K562 (cell line): ENCODE results near the gene OR13C4. TPM values are rescaled to one million over a fixed set of nuclear protein-coding genes. Genes with fewer than 3 reads are reported as not detected.

Experiments used
- ATAC-seq: fragments of 200-7000 bp; cut with Tn5 transposase; 3 replicates; pipeline ENCODE4 v1.9.1; 2020; ENCODE audit warnings: moderate library complexity
- BruUV-seq: library from RNA; stranded (reverse); fragments of 400-500 nt; replicated peaks from 2 replicates; lab custom pipeline; 2021; lab: Mats Ljungman, UMichigan
- CTCF ChIA-PET: fragments of 300-600 bp; formaldehyde crosslinking; extraction: SDS; loops from one replicate; lab custom pipeline; 2021; ENCODE audit warnings: low intra/inter-chr PET ratio; lab: Yijun Ruan, JAX
- POLR2A ChIA-PET: fragments of 300-600, 350-650 bp; sonication (Branson Sonifier 250); formaldehyde crosslinking; extraction: SDS; loops from one replicate; lab custom pipeline; 2021; ENCODE audit warnings: antibody characterized with exemption, inconsistent platforms; lab: Yijun Ruan, JAX
- DNase-seq, 4 experiments: peaks; one replicate each; pipeline versions ENCODE4 v3.0.0 to v3.0.0-alpha.2; 2011 to 2018; ENCODE audit warnings: low spot score in 3 of 4, mixed read lengths in 3 of 4; ENCODE audit errors: extremely low read depth in 1 of 4
- FAIRE-seq: peaks from 2 replicates; lab custom pipeline; 2011; peaks lifted over from hg19 to GRCh38; lab: Jason Lieb, UNC
- H2AFZ ChIP-seq: 2 replicates; pipeline ENCODE4 v1.6.0; 2011; ENCODE audit warnings: low read depth, low read length, control low read depth, inconsistent platforms
- H3K27ac ChIP-seq: fragments of 200-600 bp; 3 replicates; pipeline ENCODE4 v1.8.0; 2011; ENCODE audit warnings: low read depth, mild to moderate bottlenecking, control low read depth, inconsistent platforms, low read length, moderate library complexity, mixed read lengths; ENCODE audit errors: extremely low read depth
- H3K27me3 ChIP-seq, 2 experiments: fragments of 300-600 bp in 1 of 2; 2 replicates in 1 of 2; 3 replicates in 1 of 2; pipeline versions ENCODE4 v1.6.0 to v1.8.0; 2011; ENCODE audit warnings: inconsistent platforms in 2 of 2, low read length in 2 of 2, mild to moderate bottlenecking in 1 of 2, mixed read lengths in 1 of 2, moderate library complexity in 1 of 2; ENCODE audit not compliant: control insufficient read depth in 2 of 2, insufficient read depth in 2 of 2
- H3K36me3 ChIP-seq: fragments of 300-600 bp; 3 replicates; pipeline ENCODE4 v1.8.0; 2011; ENCODE audit warnings: mild to moderate bottlenecking, low read length, inconsistent platforms; ENCODE audit not compliant: control insufficient read depth, insufficient read depth
- H3K4me1 ChIP-seq, 2 experiments: fragments of 200-600 bp in 1 of 2; replicated peaks in 1 of 2; 2 replicates in 1 of 2; 3 replicates in 1 of 2; pipeline versions ENCODE4 v1.5.1 to v1.8.0; 2011; ENCODE audit warnings: inconsistent platforms in 2 of 2, low read length in 2 of 2, mild to moderate bottlenecking in 1 of 2, mixed read lengths in 1 of 2, moderate library complexity in 1 of 2; ENCODE audit not compliant: control insufficient read depth in 2 of 2, insufficient read depth in 2 of 2
- H3K4me2 ChIP-seq: 2 replicates; pipeline ENCODE4 v1.6.1; 2011; ENCODE audit warnings: low read length, control low read depth, inconsistent platforms, mixed read lengths; ENCODE audit not compliant: insufficient read depth
- H3K4me3 ChIP-seq: fragments of 200-600 bp; sonication (generic), shearing (Covaris generic); 2 replicates; pipeline ENCODE4 v1.5.1; 2016; ENCODE audit warnings: control low read depth, inconsistent platforms
- H3K79me2 ChIP-seq: fragments of 200-600 bp; 3 replicates; pipeline ENCODE4 v1.8.0; 2011; ENCODE audit warnings: low read length, inconsistent platforms; ENCODE audit not compliant: control insufficient read depth, insufficient read depth
- H3K9ac ChIP-seq, 2 experiments: 2 replicates each; pipeline versions ENCODE4 v1.6.0 to v1.6.1; 2011; ENCODE audit warnings: low read depth in 2 of 2, low read length in 2 of 2, control low read depth in 1 of 2, inconsistent platforms in 1 of 2, mild to moderate bottlenecking in 1 of 2, mixed read lengths in 1 of 2; ENCODE audit not compliant: insufficient read depth in 1 of 2
- H3K9me1 ChIP-seq: one replicate; pipeline ENCODE4 v1.6.0; 2011; ENCODE audit warnings: inconsistent platforms, mild to moderate bottlenecking, low read length, moderate library complexity; ENCODE audit not compliant: control insufficient read depth, insufficient read depth
- H3K9me3 ChIP-seq: replicated peaks from 2 replicates; pipeline ENCODE4 v1.5.1; 2011; ENCODE audit warnings: low read depth, low read length, inconsistent platforms; ENCODE audit not compliant: control insufficient read depth, insufficient read depth
- H4K20me1 ChIP-seq: replicated peaks from 2 replicates; pipeline ENCODE4 v1.6.1; 2011; ENCODE audit warnings: low read length, inconsistent platforms, mixed read lengths; ENCODE audit not compliant: control insufficient read depth, insufficient read depth
- BMI1 ChIP-seq: fragments of 150-350 bp; IDR thresholded peaks from 2 replicates; pipeline ENCODE4 v1.6.1; 2014; ENCODE audit warnings: low read length
- ERF ChIP-seq: fragments of 450-650 bp; formaldehyde crosslinking; IDR thresholded peaks from 2 replicates; pipeline ENCODE4 v1.4.0; 2020; ENCODE audit warnings: mild to moderate bottlenecking, mixed read lengths
- ESRRB ChIP-seq: fragments of 250-450 bp; sonication (Bioruptor Pico); IDR thresholded peaks from 2 replicates; pipeline ENCODE4 v1.5.0; 2020; ENCODE audit warnings: mild to moderate bottlenecking, moderate library complexity, borderline replicate concordance
- NONO ChIP-seq, 2 experiments: fragments of 200-400 bp in 1 of 2; fragments of 450-650 bp in 1 of 2; formaldehyde crosslinking in 1 of 2; IDR thresholded peaks; 2 replicates each; pipeline ENCODE4 v1.6.1; 2017; ENCODE audit warnings: low read depth in 2 of 2, mild to moderate bottlenecking in 2 of 2, moderate library complexity in 2 of 2, low read length in 1 of 2
- PHF20 ChIP-seq: fragments of 450-650 bp; IDR thresholded peaks from 2 replicates; pipeline ENCODE4 v1.6.1; 2018; ENCODE audit not compliant: partially characterized antibody
- ZNF57 ChIP-seq: fragments of 450-650 bp; formaldehyde crosslinking; IDR thresholded peaks from 2 replicates; pipeline ENCODE4 v1.4.0; 2020; ENCODE audit warnings: mild to moderate bottlenecking, moderate library complexity
- WGBS: fragments of 100-300 bp; shearing (Covaris generic); methylation state at CpG from one replicate; pipeline ENCODE4 v1.1.6; 2016; ENCODE audit warnings: low coverage, mixed read lengths; ENCODE audit not compliant: insufficient coverage; ENCODE audit errors: missing lambda C conversion rate; 5-methylcytosine and 5-hydroxymethylcytosine counted together
- in situ Hi-C: fragments of 300-500 bp; cut with MboI; formaldehyde crosslinking; loops from 4 replicates; pipeline ENCODE4 v1.15.0; 2018; ENCODE audit warnings: inconsistent platforms, mixed read lengths
- intact Hi-C: fragments of 100-400 bp; cut with micrococcal nuclease; formaldehyde crosslinking; loops from 2 replicates; pipeline ENCODE4 v1.14.2; 2022
- polyA plus RNA-seq, 8 experiments: library from polyadenylated mRNA; depleted of rRNA in 4 of 8; stranded (reverse) in 5 of 8; unstranded in 3 of 8; fragments of >200 nt; fragmentation: Nextera tagmentation in 2 of 8; fragmentation: Illumina TruSeq in 1 of 8; extraction: Ambion mirVana in 2 of 8; extraction: Trizol in 1 of 8; gene quantifications; 2 replicates each; pipeline versions ENCODE4 v1.2.1 to v1.2.3, GENCODE V29; 2011 to 2014; ENCODE audit warnings: inconsistent platforms in 1 of 8, missing spikeins in 1 of 8
- total RNA-seq, 7 experiments: library from RNA; depleted of rRNA in 6 of 7; stranded (reverse); fragments of >200 nt in 6 of 7; fragmentation: Illumina TruSeq in 2 of 7; extraction: Trizol in 2 of 7; gene quantifications; 2 replicates each; pipeline versions ENCODE4 v1.2.1 to v1.2.3, GENCODE V29; 2011 to 2021; ENCODE audit warnings: low replicate concordance in 1 of 7
- TF ChIP-seq, protein P1 (sequence below), 2 experiments: fragments of 150-350 bp in 1 of 2; IDR thresholded peaks; 2 replicates each; pipeline ENCODE4 v1.6.1; 2012 to 2016; ENCODE audit warnings: low read depth in 2 of 2, low read length in 2 of 2, mild to moderate bottlenecking in 1 of 2, moderate library complexity in 1 of 2
- TF ChIP-seq, protein P2 (sequence below), 2 experiments: fragments of 450-650 bp in 1 of 2; IDR thresholded peaks; 2 replicates each; pipeline ENCODE4 v1.6.1; 2011 to 2017; ENCODE audit warnings: low read depth in 2 of 2, antibody characterized with exemption in 1 of 2, borderline replicate concordance in 1 of 2, low read length in 1 of 2, mild to moderate bottlenecking in 1 of 2, mixed read lengths in 1 of 2; ENCODE audit not compliant: control insufficient read depth in 1 of 2

The OR13C4 gene
- total and polyA plus RNA-seq, 9 of the 15 experiments (the other 6 are each of a cell fraction or from before 2014, with no cell fraction given): not detected

DNA sequence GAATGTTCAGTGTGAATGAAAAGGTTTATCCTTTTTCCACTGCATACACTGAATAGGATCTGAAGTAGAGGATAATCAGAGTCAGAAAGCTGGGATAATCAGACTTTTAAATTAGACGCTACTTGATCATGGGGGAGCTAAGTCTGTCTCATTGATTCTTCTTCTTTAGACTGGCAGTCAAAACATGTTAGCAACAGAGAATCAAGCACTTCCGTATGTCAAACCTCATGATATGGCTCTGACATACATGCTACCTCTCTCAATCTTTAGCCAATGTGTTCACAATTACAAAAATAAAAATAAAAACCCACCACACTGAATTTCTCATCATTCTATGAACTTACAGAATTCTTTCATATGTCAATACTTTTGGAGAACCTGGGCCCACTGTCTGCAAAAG is 42.0 kb downstream of the OR13C4 start:
- Histone ChIP-seq H3K9me1 (no peaks in the 10 kb centered on the region), H2AFZ (no peak overlapping the region), H4K20me1 (no peaks in the 10 kb centered on the region), H3K27ac (no peak overlapping the region), H3K36me3 (no peaks in the 10 kb centered on the region), H3K4me1 (no peaks in the 10 kb centered on the region), H3K9ac (no peak overlapping the region), H3K27me3 (no peaks in the 10 kb centered on the region), H3K4me3 (no peak overlapping the region), H3K4me2 (no peak overlapping the region), H3K9me3 (0 out of 2 replicates have a peak, but pooled peaks cover 1% of the 10 kb centered on the region), H3K79me2 (no peaks in the 10 kb centered on the region)
- WGBS: 0% methylated on average over 2 of the region's 2 CpGs
- ChIA-PET CTCF (no interaction called here), POLR2A (no interaction called here)
- FAIRE-seq (no peak), ATAC-seq (no peak), DNase-seq (no peak)
- no peak for TF ChIP-seq ESRRB (CRISPR knock-in tag)
- TF ChIP-seq, protein P1, sequence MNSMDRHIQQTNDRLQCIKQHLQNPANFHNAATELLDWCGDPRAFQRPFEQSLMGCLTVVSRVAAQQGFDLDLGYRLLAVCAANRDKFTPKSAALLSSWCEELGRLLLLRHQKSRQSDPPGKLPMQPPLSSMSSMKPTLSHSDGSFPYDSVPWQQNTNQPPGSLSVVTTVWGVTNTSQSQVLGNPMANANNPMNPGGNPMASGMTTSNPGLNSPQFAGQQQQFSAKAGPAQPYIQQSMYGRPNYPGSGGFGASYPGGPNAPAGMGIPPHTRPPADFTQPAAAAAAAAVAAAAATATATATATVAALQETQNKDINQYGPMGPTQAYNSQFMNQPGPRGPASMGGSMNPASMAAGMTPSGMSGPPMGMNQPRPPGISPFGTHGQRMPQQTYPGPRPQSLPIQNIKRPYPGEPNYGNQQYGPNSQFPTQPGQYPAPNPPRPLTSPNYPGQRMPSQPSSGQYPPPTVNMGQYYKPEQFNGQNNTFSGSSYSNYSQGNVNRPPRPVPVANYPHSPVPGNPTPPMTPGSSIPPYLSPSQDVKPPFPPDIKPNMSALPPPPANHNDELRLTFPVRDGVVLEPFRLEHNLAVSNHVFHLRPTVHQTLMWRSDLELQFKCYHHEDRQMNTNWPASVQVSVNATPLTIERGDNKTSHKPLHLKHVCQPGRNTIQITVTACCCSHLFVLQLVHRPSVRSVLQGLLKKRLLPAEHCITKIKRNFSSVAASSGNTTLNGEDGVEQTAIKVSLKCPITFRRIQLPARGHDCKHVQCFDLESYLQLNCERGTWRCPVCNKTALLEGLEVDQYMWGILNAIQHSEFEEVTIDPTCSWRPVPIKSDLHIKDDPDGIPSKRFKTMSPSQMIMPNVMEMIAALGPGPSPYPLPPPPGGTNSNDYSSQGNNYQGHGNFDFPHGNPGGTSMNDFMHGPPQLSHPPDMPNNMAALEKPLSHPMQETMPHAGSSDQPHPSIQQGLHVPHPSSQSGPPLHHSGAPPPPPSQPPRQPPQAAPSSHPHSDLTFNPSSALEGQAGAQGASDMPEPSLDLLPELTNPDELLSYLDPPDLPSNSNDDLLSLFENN (IDR thresholded peaks at IDR 0.05; ENCODE audit: low read depth in 2 of 2, low read length in 2 of 2): no peak
- no peak for TF ChIP-seq ERF (CRISPR knock-in tag)
- TF ChIP-seq, protein P2, sequence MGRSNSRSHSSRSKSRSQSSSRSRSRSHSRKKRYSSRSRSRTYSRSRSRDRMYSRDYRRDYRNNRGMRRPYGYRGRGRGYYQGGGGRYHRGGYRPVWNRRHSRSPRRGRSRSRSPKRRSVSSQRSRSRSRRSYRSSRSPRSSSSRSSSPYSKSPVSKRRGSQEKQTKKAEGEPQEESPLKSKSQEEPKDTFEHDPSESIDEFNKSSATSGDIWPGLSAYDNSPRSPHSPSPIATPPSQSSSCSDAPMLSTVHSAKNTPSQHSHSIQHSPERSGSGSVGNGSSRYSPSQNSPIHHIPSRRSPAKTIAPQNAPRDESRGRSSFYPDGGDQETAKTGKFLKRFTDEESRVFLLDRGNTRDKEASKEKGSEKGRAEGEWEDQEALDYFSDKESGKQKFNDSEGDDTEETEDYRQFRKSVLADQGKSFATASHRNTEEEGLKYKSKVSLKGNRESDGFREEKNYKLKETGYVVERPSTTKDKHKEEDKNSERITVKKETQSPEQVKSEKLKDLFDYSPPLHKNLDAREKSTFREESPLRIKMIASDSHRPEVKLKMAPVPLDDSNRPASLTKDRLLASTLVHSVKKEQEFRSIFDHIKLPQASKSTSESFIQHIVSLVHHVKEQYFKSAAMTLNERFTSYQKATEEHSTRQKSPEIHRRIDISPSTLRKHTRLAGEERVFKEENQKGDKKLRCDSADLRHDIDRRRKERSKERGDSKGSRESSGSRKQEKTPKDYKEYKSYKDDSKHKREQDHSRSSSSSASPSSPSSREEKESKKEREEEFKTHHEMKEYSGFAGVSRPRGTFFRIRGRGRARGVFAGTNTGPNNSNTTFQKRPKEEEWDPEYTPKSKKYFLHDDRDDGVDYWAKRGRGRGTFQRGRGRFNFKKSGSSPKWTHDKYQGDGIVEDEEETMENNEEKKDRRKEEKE (IDR thresholded peaks at IDR 0.05; ENCODE audit: borderline replicate concordance in 1 of 2, control insufficient read depth in 1 of 2, low read depth in 2 of 2, low read length in 1 of 2): no peak
- no peak for TF ChIP-seq PHF20
- no peak for TF ChIP-seq NONO (IDR thresholded peaks at IDR 0.05; ENCODE audit: low read depth in 2 of 2, low read length in 1 of 2)
- TF ChIP-seq BMI1: no peak
- no peak for TF ChIP-seq ZNF57 (CRISPR knock-in tag)
- in situ Hi-C loops: no loop called here
- intact Hi-C loops: loop anchor here (10.0 kb wide), 2 partner anchors 60 to 260 kb away; partner anchors contain the start of gene NIPSNAP3A
- no TSS peak for BruUV-seq
